ENCODE measurements around the gene PODNL1. TPM values are rescaled to one million over a fixed set of nuclear protein-coding genes. Genes with fewer than 3 reads are reported as not detected.

PODNL1 gene
- total RNA-seq, 1 donor from 2014 or later = not detected

- Mint-ChIP-seq H3K36me3 (ENCODE audit: insufficient read depth) (no peaks in the 10 kb centered on the region), H3K4me3 (ENCODE audit: low read depth) (no peak overlapping the region), H3K27me3 (no peaks in the 10 kb centered on the region), H3K4me1 (ENCODE audit: low read depth) (no peaks in the 10 kb centered on the region), H3K9me3 (ENCODE audit: low read depth) (no peaks in the 10 kb centered on the region), H3K27ac (no peak overlapping the region)
- DNase-seq (ENCODE audit: low spot score, unreplicated experiment) = no peak
- TF ChIP-seq CTCF (IDR thresholded peaks at IDR 0.05; ENCODE audit: unreplicated experiment) = no peak
Observed at GRCh38 chr19:13981467-13981866, 43.2 kb upstream of the PODNL1 start.

GRCh38 chr19:13981021-13981420, 42.8 kb upstream of the PODNL1 start:
- Mint-ChIP-seq H3K4me3 (ENCODE audit: low read depth) (no peak overlapping the region), H3K27ac (no peak overlapping the region), H3K9me3 (ENCODE audit: low read depth) (no peaks in the 10 kb centered on the region)

GRCh38 chr19:13980340-13980739, 42.1 kb upstream of the PODNL1 start:
- H3K9me3 Mint-ChIP-seq (ENCODE audit: low read depth) = no peaks in the 10 kb centered on the region
- H3K27ac Mint-ChIP-seq = no peak overlapping the region
- DNase-seq (ENCODE audit: low spot score, unreplicated experiment) = no peak
- peaks cover 3% of the 10 kb centered on the region for H3K36me3 Mint-ChIP-seq (ENCODE audit: insufficient read depth)
- no peak overlapping the region for H3K4me3 Mint-ChIP-seq (ENCODE audit: low read depth)
- H3K27me3 Mint-ChIP-seq = no peaks in the 10 kb centered on the region
- TF ChIP-seq CTCF (IDR thresholded peaks at IDR 0.05; ENCODE audit: unreplicated experiment) = no peak
- H3K4me1 Mint-ChIP-seq (ENCODE audit: low read depth) = no peaks in the 10 kb centered on the region

More at GRCh38 chr19:13981021-13981420, 42.8 kb upstream of the PODNL1 start:
- H3K27me3 Mint-ChIP-seq = no peaks in the 10 kb centered on the region
- H3K4me1 Mint-ChIP-seq (ENCODE audit: low read depth) = no peaks in the 10 kb centered on the region
- no peak for DNase-seq (ENCODE audit: low spot score, unreplicated experiment)
- H3K36me3 Mint-ChIP-seq (ENCODE audit: insufficient read depth) = no peaks in the 10 kb centered on the region
- no peak for TF ChIP-seq CTCF (IDR thresholded peaks at IDR 0.05; ENCODE audit: unreplicated experiment)

- Mint-ChIP-seq H3K4me3 (ENCODE audit: low read depth) (no peak overlapping the region), H3K4me1 (ENCODE audit: low read depth) (no peaks in the 10 kb centered on the region), H3K9me3 (ENCODE audit: low read depth) (no peaks in the 10 kb centered on the region), H3K36me3 (ENCODE audit: insufficient read depth) (peaks cover 3% of the 10 kb centered on the region), H3K27ac (peak overlapping the region; percentile 56), H3K27me3 (no peaks in the 10 kb centered on the region)
- no peak for DNase-seq (ENCODE audit: low spot score, unreplicated experiment)
- no peak for TF ChIP-seq CTCF (IDR thresholded peaks at IDR 0.05; ENCODE audit: unreplicated experiment)
Observed at GRCh38 chr19:13979686-13980085, 41.5 kb upstream of the PODNL1 start.

- peaks cover 1% of the 10 kb centered on the region for H3K4me1 Mint-ChIP-seq (ENCODE audit: low read depth)
- H3K4me3 Mint-ChIP-seq (ENCODE audit: low read depth) = no peak overlapping the region
- no peak for DNase-seq (ENCODE audit: low spot score, unreplicated experiment)
- H3K27ac Mint-ChIP-seq = no peak overlapping the region
- no peaks in the 10 kb centered on the region for H3K27me3 Mint-ChIP-seq
- peaks cover 6% of the 10 kb centered on the region for H3K36me3 Mint-ChIP-seq (ENCODE audit: insufficient read depth)
- H3K9me3 Mint-ChIP-seq (ENCODE audit: low read depth) = no peaks in the 10 kb centered on the region
- no peak for TF ChIP-seq CTCF (IDR thresholded peaks at IDR 0.05; ENCODE audit: unreplicated experiment)
Observed at GRCh38 chr19:13979244-13979615, 41.0 kb upstream of the PODNL1 start.
